HEK293T (cell line): ENCODE results near the gene ZNF511.

Experiments used
- BHLHE40 ChIP-seq: fragments of 450-650 bp; IDR thresholded peaks from 2 replicates; pipeline ENCODE4 v1.6.1; 2016; ENCODE audit warnings: mild to moderate bottlenecking, moderate library complexity, borderline replicate concordance
- ELF4 ChIP-seq: fragments of 450-650 bp; IDR thresholded peaks from 2 replicates; pipeline ENCODE4 v1.6.1; 2017; ENCODE audit warnings: antibody characterized with exemption
- FOXK2 ChIP-seq: fragments of 450-650 bp; IDR thresholded peaks from 2 replicates; pipeline ENCODE4 v1.6.1; 2016; ENCODE audit warnings: mild to moderate bottlenecking
- SP1 ChIP-seq: fragments of 450-650 bp; IDR thresholded peaks from 2 replicates; pipeline ENCODE4 v1.6.1; 2017
- SUZ12 ChIP-seq: fragments of 450-650 bp; IDR thresholded peaks from 2 replicates; pipeline ENCODE4 v1.6.1; 2016; ENCODE audit warnings: mild to moderate bottlenecking
- TARDBP ChIP-seq: fragments of 450-650 bp; IDR thresholded peaks from 2 replicates; pipeline ENCODE4 v1.6.1; 2016

DNA sequence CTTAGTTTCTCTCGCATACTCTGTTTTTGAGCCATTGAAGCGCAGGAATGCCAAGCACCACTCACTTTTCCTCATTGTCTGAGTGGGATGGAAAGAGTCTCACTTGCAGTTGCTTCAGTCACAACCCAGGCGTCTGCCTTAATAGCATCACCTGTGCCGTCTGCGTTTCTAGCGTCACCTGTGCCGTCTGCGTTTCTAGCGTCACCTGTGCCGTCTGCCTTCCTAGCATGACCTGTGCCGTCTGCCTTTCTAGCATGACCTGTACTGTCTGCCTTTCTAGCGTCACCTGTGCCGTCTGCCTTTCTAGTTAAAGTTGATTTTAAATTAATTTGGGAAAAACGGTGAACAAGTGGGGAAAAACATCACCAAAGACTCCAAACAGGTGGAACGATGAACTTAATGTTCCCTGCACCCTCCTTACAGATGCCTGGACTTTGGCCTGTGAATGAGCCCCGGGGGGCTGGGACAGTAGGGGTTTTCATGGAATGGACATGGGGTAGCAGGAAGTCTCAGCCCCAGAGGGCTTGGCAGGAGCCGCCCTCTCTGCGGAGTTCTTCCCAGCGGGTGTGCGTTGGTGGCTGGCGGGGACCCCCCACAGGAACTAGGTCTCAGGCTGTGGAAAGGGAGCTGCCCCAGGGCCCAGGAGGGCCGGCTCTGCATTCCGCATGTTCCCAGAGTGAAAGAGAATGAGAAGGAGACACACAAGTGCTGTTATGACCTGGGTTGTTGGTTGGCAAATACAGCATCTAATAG is 3.5 kb downstream of the ZNF511 start:
- no peak for TF ChIP-seq FOXK2
- no peak for TF ChIP-seq ELF4
- TF ChIP-seq SUZ12: no peak
- no peak for TF ChIP-seq TARDBP
- TF ChIP-seq SP1: no peak
- no peak for TF ChIP-seq BHLHE40
